Measurements from ENCODE around the gene BRINP1. TPM values are rescaled to one million over a fixed set of nuclear protein-coding genes. Genes with fewer than 3 reads are reported as not detected.

The BRINP1 gene
- total RNA-seq, 1 donor from 2014 or later = 0.96 TPM

- no peak for TF ChIP-seq CTCF (conservative IDR thresholded peaks at IDR 0.05)
- Mint-ChIP-seq H3K27me3 (ENCODE audit: low read depth) (peaks cover 3% of the 10 kb centered on the region), H3K4me1 (peaks cover 3% of the 10 kb centered on the region), H3K4me3 (no peak overlapping the region), H3K9me3 (peaks cover 4% of the 10 kb centered on the region), H3K36me3 (ENCODE audit: low read depth) (no peaks in the 10 kb centered on the region), H3K27ac (ENCODE audit: unreplicated experiment) (no peak overlapping the region)
- DNase-seq (ENCODE audit: low read depth, low spot score) = no peak
These were observed 31.4 kb upstream of the BRINP1 start for GRCh38 chr9:119400606-119401005.

- H3K27ac Mint-ChIP-seq (ENCODE audit: unreplicated experiment) = no peak overlapping the region
- H3K36me3 Mint-ChIP-seq (ENCODE audit: low read depth) = no peaks in the 10 kb centered on the region
- H3K27me3 Mint-ChIP-seq (ENCODE audit: low read depth) = peaks cover 9% of the 10 kb centered on the region
- DNase-seq (ENCODE audit: low read depth, low spot score) = no peak
- no peak for TF ChIP-seq CTCF (conservative IDR thresholded peaks at IDR 0.05)
- peaks cover 4% of the 10 kb centered on the region for H3K4me1 Mint-ChIP-seq
- H3K4me3 Mint-ChIP-seq = no peak overlapping the region
- no peaks in the 10 kb centered on the region for H3K9me3 Mint-ChIP-seq
These were observed 29.1 kb upstream of the BRINP1 start for GRCh38 chr9:119398350-119398749.

GRCh38 chr9:119391878-119392277, 22.6 kb upstream of the BRINP1 start:
- Mint-ChIP-seq H3K4me1 (peaks cover 4% of the 10 kb centered on the region), H3K27ac (ENCODE audit: unreplicated experiment) (no peak overlapping the region), H3K9me3 (no peaks in the 10 kb centered on the region), H3K36me3 (ENCODE audit: low read depth) (no peaks in the 10 kb centered on the region), H3K4me3 (no peak overlapping the region), H3K27me3 (ENCODE audit: low read depth) (peaks cover 15% of the 10 kb centered on the region)
- no peak for TF ChIP-seq CTCF (conservative IDR thresholded peaks at IDR 0.05)
- no peak for DNase-seq (ENCODE audit: low read depth, low spot score)

- no peaks in the 10 kb centered on the region for H3K9me3 Mint-ChIP-seq
- TF ChIP-seq CTCF (conservative IDR thresholded peaks at IDR 0.05) = peak; percentile 68
- H3K27me3 Mint-ChIP-seq (ENCODE audit: low read depth) = peaks cover 82% of the 10 kb centered on the region
- no peak overlapping the region for H3K4me3 Mint-ChIP-seq
- H3K4me1 Mint-ChIP-seq = no peaks in the 10 kb centered on the region
- H3K36me3 Mint-ChIP-seq (ENCODE audit: low read depth) = no peaks in the 10 kb centered on the region
- no peak overlapping the region for H3K27ac Mint-ChIP-seq (ENCODE audit: unreplicated experiment)
- DNase-seq (ENCODE audit: low read depth, low spot score) = peak; percentile 44
These were observed 6.7 kb upstream of the BRINP1 start for GRCh38 chr9:119375892-119376291.

GRCh38 chr9:119372951-119373350, 3.7 kb upstream of the BRINP1 start:
- no peak overlapping the region for H3K4me3 Mint-ChIP-seq
- H3K36me3 Mint-ChIP-seq (ENCODE audit: low read depth) = no peaks in the 10 kb centered on the region
- TF ChIP-seq CTCF (conservative IDR thresholded peaks at IDR 0.05) = no peak
- H3K27ac Mint-ChIP-seq (ENCODE audit: unreplicated experiment) = no peak overlapping the region
- DNase-seq (ENCODE audit: low read depth, low spot score) = no peak
- H3K27me3 Mint-ChIP-seq (ENCODE audit: low read depth) = peaks cover 91% of the 10 kb centered on the region
- H3K9me3 Mint-ChIP-seq = no peaks in the 10 kb centered on the region
- H3K4me1 Mint-ChIP-seq = peaks cover 13% of the 10 kb centered on the region

GRCh38 chr9:119370816-119371215, 1.6 kb upstream of the BRINP1 start:
- no peak for TF ChIP-seq CTCF (conservative IDR thresholded peaks at IDR 0.05)
- no peak overlapping the region for H3K27ac Mint-ChIP-seq (ENCODE audit: unreplicated experiment)
- no peaks in the 10 kb centered on the region for H3K36me3 Mint-ChIP-seq (ENCODE audit: low read depth)
- peaks cover 96% of the 10 kb centered on the region for H3K27me3 Mint-ChIP-seq (ENCODE audit: low read depth)
- H3K4me1 Mint-ChIP-seq = peaks cover 13% of the 10 kb centered on the region
- no peaks in the 10 kb centered on the region for H3K9me3 Mint-ChIP-seq
- H3K4me3 Mint-ChIP-seq = peak overlapping the region; percentile 62
- peak; percentile 75 for DNase-seq (ENCODE audit: low read depth, low spot score)
